Measurements from ENCODE around the gene SMIM44.

- TF ChIP-seq, protein P1, sequence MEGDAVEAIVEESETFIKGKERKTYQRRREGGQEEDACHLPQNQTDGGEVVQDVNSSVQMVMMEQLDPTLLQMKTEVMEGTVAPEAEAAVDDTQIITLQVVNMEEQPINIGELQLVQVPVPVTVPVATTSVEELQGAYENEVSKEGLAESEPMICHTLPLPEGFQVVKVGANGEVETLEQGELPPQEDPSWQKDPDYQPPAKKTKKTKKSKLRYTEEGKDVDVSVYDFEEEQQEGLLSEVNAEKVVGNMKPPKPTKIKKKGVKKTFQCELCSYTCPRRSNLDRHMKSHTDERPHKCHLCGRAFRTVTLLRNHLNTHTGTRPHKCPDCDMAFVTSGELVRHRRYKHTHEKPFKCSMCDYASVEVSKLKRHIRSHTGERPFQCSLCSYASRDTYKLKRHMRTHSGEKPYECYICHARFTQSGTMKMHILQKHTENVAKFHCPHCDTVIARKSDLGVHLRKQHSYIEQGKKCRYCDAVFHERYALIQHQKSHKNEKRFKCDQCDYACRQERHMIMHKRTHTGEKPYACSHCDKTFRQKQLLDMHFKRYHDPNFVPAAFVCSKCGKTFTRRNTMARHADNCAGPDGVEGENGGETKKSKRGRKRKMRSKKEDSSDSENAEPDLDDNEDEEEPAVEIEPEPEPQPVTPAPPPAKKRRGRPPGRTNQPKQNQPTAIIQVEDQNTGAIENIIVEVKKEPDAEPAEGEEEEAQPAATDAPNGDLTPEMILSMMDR (IDR thresholded peaks at IDR 0.05), result no peak
- no peak for TF ChIP-seq POLR2A (IDR thresholded peaks at IDR 0.05)
- TF ChIP-seq POLR2AphosphoS5 (IDR thresholded peaks at IDR 0.05), result no peak
- TF ChIP-seq EP300 (IDR thresholded peaks at IDR 0.05), result no peak
These were observed 16.6 kb upstream of the SMIM44 start for GRCh38 chr19:3499738-3500428.
